ENCODE data around the gene THADA. TPM values are rescaled to one million over a fixed set of nuclear protein-coding genes. Genes with fewer than 3 reads are reported as not detected.

Gene THADA
- total RNA-seq, 2 experiments from 2014 or later = 26.2 to 32.2 TPM

- peak overlapping the region; percentile 99 for H3K4me3 Mint-ChIP-seq
- POLR2A ChIA-PET = interaction anchor here (0.5 to 3.7 kb wide), 5 partner anchors 90 to 552 kb away, joined by 3 to 18 read pairs (median 5); no protein-coding TSS in a partner anchor
- CTCF ChIA-PET = interaction anchor here (0.8 to 29.8 kb wide), 10 partner anchors 9 to 267 kb away, joined by 3 to 525 read pairs (median 4); no protein-coding TSS in a partner anchor
- H3K9me3 Mint-ChIP-seq = no peaks in the 10 kb centered on the region
- peaks cover 3% of the 10 kb centered on the region for H3K27me3 Mint-ChIP-seq
- H3K36me3 Mint-ChIP-seq (ENCODE audit: low read depth) = peaks cover 53% of the 10 kb centered on the region
- peaks cover 37% of the 10 kb centered on the region for H3K4me1 Mint-ChIP-seq
- peak overlapping the region; percentile 95 for H3K27ac Mint-ChIP-seq
- peak; percentile 79 for DNase-seq
Measured at GRCh38 chr2:43225093-43225787, 370.6 kb downstream of the THADA start.

- H3K9me3 Mint-ChIP-seq = no peaks in the 10 kb centered on the region
- H3K36me3 Mint-ChIP-seq (ENCODE audit: low read depth) = peaks cover 54% of the 10 kb centered on the region
- peaks cover 3% of the 10 kb centered on the region for H3K27me3 Mint-ChIP-seq
- H3K27ac Mint-ChIP-seq = peak overlapping the region; percentile 95
- DNase-seq = peak; percentile 38
- peaks cover 40% of the 10 kb centered on the region for H3K4me1 Mint-ChIP-seq
- POLR2A ChIA-PET = interaction anchor here (0.5 to 1.5 kb wide), 4 partner anchors 89 to 552 kb away, joined by 3 to 8 read pairs (median 4); no protein-coding TSS in a partner anchor
- peak overlapping the region; percentile 99 for H3K4me3 Mint-ChIP-seq
- CTCF ChIA-PET = interaction anchor here (0.7 to 29.8 kb wide), 13 partner anchors 9 to 366 kb away, joined by 3 to 525 read pairs (median 4); no protein-coding TSS in a partner anchor
Measured at GRCh38 chr2:43224571-43225092, 371.2 kb downstream of the THADA start.

DNA sequence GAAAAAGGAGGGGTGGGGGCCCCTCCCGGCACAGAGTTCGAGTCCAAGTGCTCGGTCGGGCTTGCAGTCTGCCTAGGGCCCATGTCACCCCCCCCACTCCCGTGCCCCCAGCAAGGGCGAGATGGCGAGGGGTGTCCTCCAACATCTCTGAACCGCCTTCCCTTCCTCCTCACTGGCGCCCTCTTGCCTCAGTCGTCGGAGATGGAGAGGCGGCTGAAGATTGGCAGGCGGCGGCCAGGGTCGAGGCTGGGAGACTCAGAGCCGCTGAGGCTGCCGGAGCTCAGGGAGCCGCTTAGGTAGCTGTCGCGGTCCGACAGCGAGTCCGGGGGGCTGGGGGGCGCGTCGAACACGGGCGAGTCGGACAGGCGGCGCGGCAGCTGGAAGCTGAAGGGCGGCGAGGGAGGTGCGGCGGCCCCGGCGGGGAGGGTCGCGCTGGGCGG, 371.7 kb downstream of the THADA start:
- DNase-seq = peak; percentile 84
- peaks cover 39% of the 10 kb centered on the region for H3K4me1 Mint-ChIP-seq
- ChIA-PET CTCF (interaction anchor here (0.7 to 29.8 kb wide), 13 partner anchors 8 to 365 kb away, joined by 3 to 525 read pairs (median 3); no protein-coding TSS in a partner anchor), POLR2A (interaction anchor here (1.5 kb wide), 1 partner anchor 90 kb away, joined by 8 read pairs; no protein-coding TSS in a partner anchor)
- peak overlapping the region; percentile 99 for H3K27ac Mint-ChIP-seq
- H3K27me3 Mint-ChIP-seq = peaks cover 3% of the 10 kb centered on the region
- no peaks in the 10 kb centered on the region for H3K9me3 Mint-ChIP-seq
- H3K4me3 Mint-ChIP-seq = peak overlapping the region; percentile 99
- peaks cover 53% of the 10 kb centered on the region for H3K36me3 Mint-ChIP-seq (ENCODE audit: low read depth)

DNA sequence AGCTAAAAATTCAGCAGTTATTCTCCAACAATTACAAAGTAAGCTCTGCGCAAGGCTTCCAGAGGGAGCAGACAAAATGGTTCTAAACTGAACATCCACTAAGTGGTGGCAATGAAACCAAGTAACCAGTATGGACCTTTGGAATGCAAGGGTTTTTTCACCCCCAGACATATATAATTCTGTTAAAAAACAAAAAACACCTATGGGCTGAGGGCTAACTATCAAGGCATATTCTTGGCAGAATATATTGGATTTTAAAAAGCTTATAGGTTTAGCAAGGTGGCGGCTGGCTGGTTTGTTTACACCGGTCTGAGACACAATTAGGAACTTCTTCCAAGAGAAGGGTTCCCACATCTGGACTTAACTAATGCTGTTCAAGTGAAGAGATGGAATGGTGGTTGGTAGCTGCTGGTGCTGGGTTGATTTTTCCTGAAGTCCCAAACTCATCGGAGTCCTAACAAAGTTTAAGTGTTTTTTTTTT, 372.3 kb downstream of the THADA start:
- Mint-ChIP-seq H3K36me3 (ENCODE audit: low read depth) (peaks cover 53% of the 10 kb centered on the region), H3K27ac (peak overlapping the region; percentile 99), H3K27me3 (peaks cover 3% of the 10 kb centered on the region), H3K4me1 (peaks cover 38% of the 10 kb centered on the region), H3K9me3 (no peaks in the 10 kb centered on the region), H3K4me3 (peak overlapping the region; percentile 99)
- ChIA-PET CTCF (interaction anchor here (0.6 to 29.8 kb wide), 8 partner anchors 43 to 1224 kb away, joined by 3 to 525 read pairs (median 3); no protein-coding TSS in a partner anchor), POLR2A (interaction anchor here (1.5 kb wide), 1 partner anchor 90 kb away, joined by 8 read pairs; no protein-coding TSS in a partner anchor)
- no peak for DNase-seq

DNA sequence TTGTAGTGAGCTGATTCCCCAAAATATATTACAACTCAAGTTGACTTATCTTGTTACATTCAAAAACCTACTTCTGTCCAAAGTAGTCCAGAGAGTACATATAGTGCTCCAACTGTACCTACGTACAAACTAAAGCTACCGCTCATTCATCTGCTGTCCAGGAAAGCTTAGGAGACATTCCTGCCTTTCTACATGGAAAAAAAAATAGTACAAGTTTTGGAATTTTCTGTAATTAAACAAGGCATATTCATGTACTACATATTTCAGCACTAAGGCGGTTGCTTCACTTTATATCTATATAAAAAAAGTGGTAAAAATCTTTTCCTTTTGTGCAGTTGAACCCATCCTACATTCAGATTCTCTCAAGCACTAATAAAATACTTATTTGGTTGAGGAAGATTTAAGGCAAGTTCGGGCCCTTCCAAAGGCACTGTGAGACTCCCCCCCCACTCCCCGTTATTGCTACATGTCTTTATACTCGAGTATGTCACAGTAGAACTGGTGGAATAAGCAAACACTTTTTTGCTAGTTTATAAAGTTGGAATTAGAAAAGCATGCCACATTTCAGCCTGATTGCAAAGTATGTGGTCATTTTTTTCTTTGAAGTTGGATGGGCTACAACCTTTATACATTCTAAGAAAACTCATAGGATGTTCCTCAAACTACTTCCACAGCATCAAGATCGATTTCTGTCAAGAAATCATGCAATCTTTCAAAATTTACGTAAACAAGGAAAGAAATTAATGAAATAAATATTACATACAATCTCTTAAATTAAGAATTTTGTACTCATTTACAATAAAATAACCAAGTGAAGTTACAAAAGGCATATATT, 373.1 kb downstream of the THADA start:
- Mint-ChIP-seq H3K9me3 (no peaks in the 10 kb centered on the region), H3K27me3 (peaks cover 3% of the 10 kb centered on the region), H3K4me1 (peaks cover 37% of the 10 kb centered on the region), H3K27ac (peak overlapping the region; percentile 97), H3K4me3 (peak overlapping the region; percentile 100), H3K36me3 (ENCODE audit: low read depth) (peaks cover 53% of the 10 kb centered on the region)
- CTCF ChIA-PET = interaction anchor here (0.5 to 29.8 kb wide), 9 partner anchors 29 to 398 kb away, joined by 3 to 525 read pairs (median 3); no protein-coding TSS in a partner anchor
- no peak for DNase-seq
- POLR2A ChIA-PET = interaction anchor here (0.6 to 0.7 kb wide), 2 partner anchors 10 to 86 kb away, joined by 3 to 4 read pairs; no protein-coding TSS in a partner anchor

GRCh38 chr2:43221763-43222474, 373.9 kb downstream of the THADA start:
- peaks cover 43% of the 10 kb centered on the region for H3K4me1 Mint-ChIP-seq
- peak overlapping the region; percentile 97 for H3K27ac Mint-ChIP-seq
- peaks cover 3% of the 10 kb centered on the region for H3K27me3 Mint-ChIP-seq
- peak overlapping the region; percentile 100 for H3K4me3 Mint-ChIP-seq
- H3K9me3 Mint-ChIP-seq = no peaks in the 10 kb centered on the region
- peaks cover 53% of the 10 kb centered on the region for H3K36me3 Mint-ChIP-seq (ENCODE audit: low read depth)
- DNase-seq = peak; percentile 67
- ChIA-PET CTCF (interaction anchor here (0.6 to 29.8 kb wide), 8 partner anchors 28 to 360 kb away, joined by 3 to 525 read pairs (median 4); no protein-coding TSS in a partner anchor), POLR2A (interaction anchor here (0.6 to 0.7 kb wide), 2 partner anchors 9 to 85 kb away, joined by 3 to 4 read pairs; no protein-coding TSS in a partner anchor)

GRCh38 chr2:43221124-43221762, 374.6 kb downstream of the THADA start:
- H3K4me1 Mint-ChIP-seq = peaks cover 45% of the 10 kb centered on the region
- no peaks in the 10 kb centered on the region for H3K9me3 Mint-ChIP-seq
- ChIA-PET CTCF (interaction anchor here (1.2 to 29.8 kb wide), 2 partner anchors 29 to 89 kb away, joined by 3 to 525 read pairs; no protein-coding TSS in a partner anchor), POLR2A (interaction anchor here (1.3 kb wide), 1 partner anchor 81 kb away, joined by 5 read pairs; no protein-coding TSS in a partner anchor)
- H3K4me3 Mint-ChIP-seq = peak overlapping the region; percentile 100
- peaks cover 3% of the 10 kb centered on the region for H3K27me3 Mint-ChIP-seq
- peaks cover 53% of the 10 kb centered on the region for H3K36me3 Mint-ChIP-seq (ENCODE audit: low read depth)
- peak; percentile 44 for DNase-seq
- peak overlapping the region; percentile 97 for H3K27ac Mint-ChIP-seq

DNA sequence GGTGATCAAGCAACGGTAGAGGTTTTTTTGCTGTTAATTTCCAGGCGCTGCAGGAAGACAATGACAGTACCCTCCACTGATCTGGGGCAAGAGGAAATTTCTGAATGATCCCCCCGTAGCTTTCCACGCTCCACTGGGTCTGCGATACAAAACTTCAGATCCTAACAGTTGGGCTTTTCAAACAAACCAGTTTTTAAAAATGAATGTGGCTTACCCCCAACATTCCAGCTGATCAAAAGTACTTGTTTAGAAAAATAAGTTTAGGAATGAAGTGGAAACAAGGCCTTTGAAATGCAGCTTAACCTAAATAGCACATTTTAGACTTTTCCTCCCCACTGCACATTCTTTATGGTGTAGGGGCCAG, 375.1 kb downstream of the THADA start:
- Mint-ChIP-seq H3K27me3 (peaks cover 3% of the 10 kb centered on the region), H3K36me3 (ENCODE audit: low read depth) (peaks cover 52% of the 10 kb centered on the region), H3K4me1 (peaks cover 47% of the 10 kb centered on the region), H3K4me3 (peak overlapping the region; percentile 100), H3K9me3 (no peaks in the 10 kb centered on the region), H3K27ac (peak overlapping the region; percentile 97)
- CTCF ChIA-PET = interaction anchor here (29.8 kb wide), 1 partner anchor 88 kb away, joined by 525 read pairs; no protein-coding TSS in a partner anchor
- DNase-seq = no peak
- POLR2A ChIA-PET = interaction anchor here (1.3 kb wide), 1 partner anchor 81 kb away, joined by 5 read pairs; no protein-coding TSS in a partner anchor

DNA sequence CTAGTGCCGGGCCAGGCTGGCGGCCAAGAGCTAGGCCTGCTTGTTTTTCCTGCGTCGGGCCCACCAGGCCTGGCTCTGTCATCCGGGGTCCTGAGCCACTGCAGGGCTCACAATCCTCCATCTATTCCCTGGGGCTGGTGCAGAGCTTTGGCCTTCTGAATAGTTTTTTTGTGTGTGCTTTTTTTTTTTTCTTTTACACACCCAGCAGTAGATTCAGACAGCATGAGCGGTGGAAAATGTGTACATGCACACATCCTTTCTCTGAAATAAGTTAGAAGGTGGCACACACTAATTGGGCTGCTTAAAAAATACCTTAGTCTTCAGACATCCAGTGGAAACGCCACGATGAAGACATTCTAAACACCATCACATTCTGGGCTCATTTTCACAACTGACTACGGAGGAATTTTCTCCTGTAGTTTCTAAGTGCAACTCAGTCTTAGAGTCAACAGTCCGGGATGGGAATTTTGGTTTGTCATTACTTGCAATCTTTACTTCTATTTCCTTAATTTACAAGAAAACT, 375.5 kb downstream of the THADA start:
- ChIA-PET POLR2A (interaction anchor here (0.6 to 1.3 kb wide), 3 partner anchors 25 to 80 kb away, joined by 4 to 5 read pairs (median 5); no protein-coding TSS in a partner anchor), CTCF (interaction anchor here (1.1 to 29.8 kb wide), 4 partner anchors 9 to 88 kb away, joined by 3 to 525 read pairs (median 4); no protein-coding TSS in a partner anchor)
- DNase-seq = no peak
- Mint-ChIP-seq H3K4me1 (peaks cover 48% of the 10 kb centered on the region), H3K27ac (peak overlapping the region; percentile 97), H3K4me3 (peak overlapping the region; percentile 100), H3K9me3 (no peaks in the 10 kb centered on the region), H3K36me3 (ENCODE audit: low read depth) (peaks cover 49% of the 10 kb centered on the region), H3K27me3 (peaks cover 3% of the 10 kb centered on the region)

DNA sequence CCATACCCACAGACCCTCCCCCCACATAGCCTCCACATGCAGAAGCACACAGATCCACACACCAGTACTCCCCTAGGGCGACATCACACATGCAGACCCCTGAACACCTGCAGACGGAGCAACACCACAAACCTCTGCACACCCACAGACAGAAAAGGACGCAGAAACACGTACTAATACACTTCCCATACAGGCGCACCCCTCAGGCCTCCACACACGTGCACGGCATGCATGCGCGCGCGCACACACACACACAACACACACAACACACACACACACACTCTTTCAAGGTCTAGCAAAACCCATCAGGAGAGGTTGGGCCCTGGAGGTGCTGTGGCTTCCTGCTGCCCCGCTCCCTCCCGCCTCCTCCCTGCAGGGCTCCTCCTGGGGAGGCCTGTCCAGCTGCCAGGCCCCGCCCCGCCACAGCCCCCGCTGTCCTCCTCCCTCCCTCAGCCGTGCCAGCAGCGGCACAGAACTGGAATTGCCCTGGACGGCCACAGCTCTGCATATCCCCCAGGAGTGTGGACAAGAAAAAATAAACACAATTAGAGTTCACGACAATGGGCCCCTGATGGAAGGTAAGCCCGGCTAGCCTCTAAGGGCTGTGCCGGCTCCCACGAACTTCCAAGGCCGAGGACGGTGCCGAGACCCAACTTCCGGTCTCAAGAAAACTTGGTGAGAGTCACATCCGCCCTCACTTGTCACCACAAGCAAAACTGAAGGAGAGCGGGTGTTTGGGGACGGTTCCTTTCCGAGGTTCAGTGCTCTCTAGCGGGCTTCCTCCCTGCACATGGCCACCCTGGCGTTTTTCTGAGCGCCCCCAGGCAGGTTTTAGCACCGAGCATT, 376.2 kb downstream of the THADA start:
- Mint-ChIP-seq H3K27ac (peak overlapping the region; percentile 97), H3K27me3 (peaks cover 3% of the 10 kb centered on the region), H3K4me3 (peak overlapping the region; percentile 100), H3K4me1 (peaks cover 48% of the 10 kb centered on the region), H3K9me3 (no peaks in the 10 kb centered on the region), H3K36me3 (ENCODE audit: low read depth) (peaks cover 44% of the 10 kb centered on the region)
- POLR2A ChIA-PET = interaction anchor here (0.6 kb wide), 2 partner anchors 25 to 44 kb away, joined by 4 to 5 read pairs; no protein-coding TSS in a partner anchor
- peak; percentile 92 for DNase-seq
- CTCF ChIA-PET = interaction anchor here (1.1 to 29.8 kb wide), 5 partner anchors 9 to 87 kb away, joined by 3 to 525 read pairs (median 4); no protein-coding TSS in a partner anchor
